Natural killer cell (primary cell): ENCODE data around the gene SPATA33. TPM values are rescaled to one million over a fixed set of nuclear protein-coding genes. Genes with fewer than 3 reads are reported as not detected.

Source experiments
- ATAC-seq, 3 donors: fragments of 150-1000 bp in 2 of 3; fragments of 200-7000 bp in 1 of 3; cut with Tn5 transposase; 1 replicate in 1 of 3; 2 replicates in 2 of 3; pipeline ENCODE4 v1.10.0; 2021; ENCODE audit warnings: mild to moderate bottlenecking in 2 of 3, moderate library complexity in 2 of 3
- DNase-seq, 2 donors: peaks; one replicate each; pipeline versions ENCODE4 v3.0.0 to v3.0.0-alpha.2; 2013 to 2021; ENCODE audit warnings: mixed read lengths in 1 of 2
- H3K27ac ChIP-seq: one replicate; pipeline ENCODE4 v1.5.1; 2013; ENCODE audit warnings: mild to moderate bottlenecking, low read length
- H3K27me3 ChIP-seq: one replicate; pipeline ENCODE4 v1.6.1; 2013; ENCODE audit warnings: low read length; ENCODE audit not compliant: control insufficient read depth, insufficient read depth
- H3K36me3 ChIP-seq: one replicate; pipeline ENCODE4 v1.6.1; 2013; ENCODE audit warnings: low read length; ENCODE audit not compliant: control insufficient read depth, insufficient read depth
- H3K4me1 ChIP-seq: one replicate; pipeline ENCODE4 v1.6.1; 2013; ENCODE audit warnings: low read length; ENCODE audit not compliant: control insufficient read depth, insufficient read depth
- H3K4me3 ChIP-seq: one replicate; pipeline ENCODE4 v1.5.1; 2013; ENCODE audit warnings: low read length
- H3K9me3 ChIP-seq: one replicate; pipeline ENCODE4 v1.6.1; 2013; ENCODE audit warnings: low read length; ENCODE audit not compliant: control insufficient read depth, insufficient read depth
- H3K27ac Mint-ChIP-seq, 2 donors: one replicate each; pipeline ENCODE4 v1.8.0; 2022; ENCODE audit warnings: mild to moderate bottlenecking in 2 of 2, mixed read lengths in 2 of 2, moderate library complexity in 1 of 2
- H3K27me3 Mint-ChIP-seq, 2 donors: one replicate each; pipeline ENCODE4 v1.8.0; 2022; ENCODE audit warnings: low read depth in 2 of 2, mixed read lengths in 2 of 2
- H3K36me3 Mint-ChIP-seq: one replicate; pipeline ENCODE4 v1.8.0; 2022; ENCODE audit warnings: mixed read lengths
- H3K4me1 Mint-ChIP-seq, 2 donors: one replicate each; pipeline ENCODE4 v1.8.0; 2022; ENCODE audit warnings: mixed read lengths in 2 of 2
- H3K4me3 Mint-ChIP-seq: one replicate; pipeline ENCODE4 v1.8.0; 2022; ENCODE audit warnings: mild to moderate bottlenecking, moderate library complexity, mixed read lengths
- H3K9me3 Mint-ChIP-seq, 2 donors: one replicate each; pipeline ENCODE4 v1.8.0; 2022; ENCODE audit warnings: mixed read lengths in 2 of 2
- CTCF ChIP-seq: fragments of 200-600 bp; IDR thresholded peaks from one replicate; pipeline ENCODE4 v1.8.0; 2022; ENCODE audit warnings: antibody characterized with exemption
- WGBS: methylation state at CpG from one replicate; pipeline ENCODE4 v1.1.7; 2013; ENCODE audit warnings: missing lambda C conversion rate; ENCODE audit not compliant: insufficient coverage; 5-methylcytosine and 5-hydroxymethylcytosine counted together
- intact Hi-C: fragments of 100-400 bp; cut with micrococcal nuclease; formaldehyde crosslinking; loops from one replicate; pipeline ENCODE4 v1.14.2; 2022
- total RNA-seq, 4 donors: library from RNA; stranded (reverse); fragments of 120-200 nt in 1 of 4; gene quantifications; one replicate each; pipeline versions ENCODE4 v1.2.3 to v1.2.4, GENCODE V29; 2013 to 2022

The SPATA33 gene
- total RNA-seq, 3 donors from 2014 or later (not counting 1 experiment from before 2014, with no cell fraction given), result 6.5 to 11.9 (median 8.4) TPM

- H3K9me3 Mint-ChIP-seq, result no peaks in the 10 kb centered on the region
- intact Hi-C loops, result no loop called here
- no peaks in the 10 kb centered on the region for H3K27me3 ChIP-seq
- ATAC-seq (no peak), DNase-seq (no peak)
- 64% methylated on average over 25 of the region's 25 CpGs for WGBS
- H3K36me3 Mint-ChIP-seq, result no peaks in the 10 kb centered on the region
- peaks cover 43% of the 10 kb centered on the region for H3K4me1 ChIP-seq
- H3K4me3 ChIP-seq, result no peak overlapping the region
- peak overlapping the region; percentile 57 for H3K4me3 Mint-ChIP-seq
- H3K36me3 ChIP-seq, result peaks cover 33% of the 10 kb centered on the region
- no peak overlapping the region for H3K27ac ChIP-seq
- peak overlapping the region; percentile 23 to 80 for H3K27ac Mint-ChIP-seq
- no peaks in the 10 kb centered on the region for H3K27me3 Mint-ChIP-seq
- no peaks in the 10 kb centered on the region for H3K9me3 ChIP-seq
- TF ChIP-seq CTCF, result no peak
- peaks cover 12 to 41% of the 10 kb centered on the region in 2 donors for H3K4me1 Mint-ChIP-seq
Measured at GRCh38 chr16:89695875-89696669, 38.4 kb downstream of the SPATA33 start.

GRCh38 chr16:89696670-89697128 is 39.1 kb downstream of the SPATA33 start:
- Histone ChIP-seq H3K36me3 (peaks cover 28% of the 10 kb centered on the region), H3K9me3 (no peaks in the 10 kb centered on the region), H3K4me1 (peaks cover 43% of the 10 kb centered on the region), H3K27ac (no peak overlapping the region), H3K27me3 (no peaks in the 10 kb centered on the region), H3K4me3 (no peak overlapping the region)
- H3K36me3 Mint-ChIP-seq, result no peaks in the 10 kb centered on the region
- ATAC-seq (peak; percentile 25 to 44 (median 43)), DNase-seq (peak; percentile 58 to 67)
- H3K27me3 Mint-ChIP-seq, result no peaks in the 10 kb centered on the region
- peaks cover 12 to 41% of the 10 kb centered on the region in 2 donors for H3K4me1 Mint-ChIP-seq
- TF ChIP-seq CTCF, result no peak
- peak overlapping the region; percentile 57 for H3K4me3 Mint-ChIP-seq
- 22% methylated on average over 18 of the region's 18 CpGs for WGBS
- peak overlapping the region; percentile 23 to 80 for H3K27ac Mint-ChIP-seq
- H3K9me3 Mint-ChIP-seq, result no peaks in the 10 kb centered on the region
- intact Hi-C loops, result no loop called here

- no peaks in the 10 kb centered on the region for H3K9me3 ChIP-seq
- H3K4me1 ChIP-seq, result peaks cover 46% of the 10 kb centered on the region
- no peaks in the 10 kb centered on the region for H3K36me3 Mint-ChIP-seq
- no peaks in the 10 kb centered on the region for H3K27me3 ChIP-seq
- no peak overlapping the region for H3K4me3 ChIP-seq
- 90% methylated on average over 19 of the region's 19 CpGs for WGBS
- peaks cover 12 to 41% of the 10 kb centered on the region in 2 donors for H3K4me1 Mint-ChIP-seq
- intact Hi-C loops, result no loop called here
- ATAC-seq, result no peak
- H3K27ac Mint-ChIP-seq, result peak overlapping the region; percentile 23 to 80
- TF ChIP-seq CTCF, result no peak
- H3K4me3 Mint-ChIP-seq, result no peak overlapping the region
- H3K9me3 Mint-ChIP-seq, result no peaks in the 10 kb centered on the region
- DNase-seq, result no peak
- H3K36me3 ChIP-seq, result peaks cover 23% of the 10 kb centered on the region
- H3K27ac ChIP-seq, result no peak overlapping the region
- H3K27me3 Mint-ChIP-seq, result no peaks in the 10 kb centered on the region
Measured at GRCh38 chr16:89697161-89697615, 39.6 kb downstream of the SPATA33 start.
